Measurements from ENCODE around the gene ZFP69B. TPM values are rescaled to one million over a fixed set of nuclear protein-coding genes. Genes with fewer than 3 reads are reported as not detected.

ZFP69B gene
- total and polyA plus RNA-seq, 10 of the 15 experiments (the other 5 are each of a cell fraction or from before 2014, with no cell fraction given), result 1.3 to 5.7 (median 3.4) TPM

- TF ChIP-seq ZNF592 (IDR thresholded peaks at IDR 0.05), result no peak
- TF ChIP-seq TCF3 (IDR thresholded peaks at IDR 0.05; ENCODE audit: borderline replicate concordance, insufficient read depth, low read depth, low read length), result peak; percentile 58; the same call in 1 of the 2 replicates
- TF ChIP-seq REST (IDR thresholded peaks at IDR 0.05; ENCODE audit: low read depth, low read length), result no peak
- no peak for TF ChIP-seq BCL3 (IDR thresholded peaks at IDR 0.05; ENCODE audit: borderline replicate concordance, insufficient read depth, low read depth, low read length, poor library complexity, severe bottlenecking)
- peak; percentile 62; the same call in 1 of the 2 replicates for TF ChIP-seq POLR2AphosphoS5 (IDR thresholded peaks at IDR 0.05; ENCODE audit: low read length)
- peak; percentile 20; the same call in 1 of the 2 replicates for TF ChIP-seq MXI1 (IDR thresholded peaks at IDR 0.05; ENCODE audit: low read depth, low read length)
- peak; percentile 90 for TF ChIP-seq BACH1 (IDR thresholded peaks at IDR 0.05; ENCODE audit: borderline replicate concordance)
- TF ChIP-seq POLR2A (IDR thresholded peaks at IDR 0.05; ENCODE audit: low read depth, low read length), result peak; percentile 82
- peak; percentile 87 for TF ChIP-seq ZNF217 (IDR thresholded peaks at IDR 0.05)
- peak; percentile 74; the same call in 1 of the 2 replicates for TF ChIP-seq RB1 (IDR thresholded peaks at IDR 0.05; ENCODE audit: borderline replicate concordance)
- no peak for TF ChIP-seq MTA2 (IDR thresholded peaks at IDR 0.05; ENCODE audit: low read depth)
- TF ChIP-seq ZBED1 (IDR thresholded peaks at IDR 0.05; ENCODE audit: borderline replicate concordance), result no peak
- peak in 1 of 2 experiments; percentile 9; a peak in 1 of 4 replicates for TF ChIP-seq ETV6 (conservative IDR thresholded peaks at IDR 0.05 in 1 of 2, IDR thresholded peaks at IDR 0.05 in 1 of 2; ENCODE audit: borderline replicate concordance in 1 of 2, low read depth in 1 of 2)
- no peak for TF ChIP-seq YBX1 (IDR thresholded peaks at IDR 0.05)
- TF ChIP-seq PAX5 (IDR thresholded peaks at IDR 0.05; ENCODE audit: borderline replicate concordance, low read depth, low read length), result 0 out of 2 replicates have a peak, but pooled peaks have one; percentile 13
- TF ChIP-seq ZNF687 (IDR thresholded peaks at IDR 0.05), result peak; percentile 87
Measured at GRCh38 chr1:40476924-40477677, 26.8 kb downstream of the ZFP69B start, which contains the start of gene ZFP69 (continued).

Measured in GM12878 (cell line).